Measurements from ENCODE around the gene ADO. TPM values are rescaled to one million over a fixed set of nuclear protein-coding genes. Genes with fewer than 3 reads are reported as not detected.

ADO gene
- total and polyA plus RNA-seq, 2 of the 4 experiments (the other 2 are of a cell fraction): 8.0 to 8.1 TPM

DNA sequence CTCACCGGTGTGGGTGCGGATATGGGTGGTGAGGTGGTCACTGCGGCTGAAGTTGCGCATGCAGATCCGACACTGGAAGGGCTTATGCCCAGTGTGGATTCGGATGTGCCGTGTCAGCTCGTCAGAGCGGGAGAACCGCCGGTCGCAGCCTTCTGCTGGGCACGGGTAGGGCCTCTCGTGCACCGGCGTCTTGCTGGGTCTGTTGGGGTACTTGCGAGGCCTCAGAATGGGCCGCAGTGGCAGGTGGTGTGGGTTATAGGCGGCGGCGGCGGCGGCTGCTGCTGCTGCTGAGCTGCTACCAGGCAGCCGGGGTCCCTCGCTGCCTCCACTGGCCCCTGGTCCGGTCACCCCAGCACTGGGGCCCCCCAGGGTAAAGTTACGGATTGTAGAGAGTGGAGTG is 8.9 kb downstream of the ADO start:
- H2AK5ac ChIP-seq (ENCODE audit: low read depth, low read length): no peak overlapping the region
- no peak overlapping the region for H2BK15ac ChIP-seq (ENCODE audit: low read depth, low read length)
- dilution Hi-C loops (cut with HindIII; ENCODE audit: low sequenced_read_pairs, unreplicated experiment): no loop called here
- TF ChIP-seq MXI1 (IDR thresholded peaks at IDR 0.05; ENCODE audit: borderline replicate concordance, low read depth, low read length) (no peak), RAD21 (IDR thresholded peaks at IDR 0.05; ENCODE audit: low read length) (no peak), RCOR1 (IDR thresholded peaks at IDR 0.05; ENCODE audit: insufficient replicate concordance, low read length) (no peak), CEBPB (IDR thresholded peaks at IDR 0.05; ENCODE audit: low read depth, low read length) (no peak), FOS (IDR thresholded peaks at IDR 0.05; ENCODE audit: low read depth, low read length) (no peak), BHLHE40 (IDR thresholded peaks at IDR 0.05; ENCODE audit: low read depth, low read length) (no peak), POLR2A (IDR thresholded peaks at IDR 0.05; ENCODE audit: low read depth, low read length) (no peak), CHD1 (IDR thresholded peaks at IDR 0.05; ENCODE audit: low read depth, low read length) (no peak), SMC3 (IDR thresholded peaks at IDR 0.05; ENCODE audit: low read depth, low read length) (no peak), NFE2L2 (IDR thresholded peaks at IDR 0.05; ENCODE audit: low read depth, low read length) (no peak), MAFK (IDR thresholded peaks at IDR 0.05; ENCODE audit: low read depth, low read length) (no peak)
- TF ChIP-seq, protein P1, sequence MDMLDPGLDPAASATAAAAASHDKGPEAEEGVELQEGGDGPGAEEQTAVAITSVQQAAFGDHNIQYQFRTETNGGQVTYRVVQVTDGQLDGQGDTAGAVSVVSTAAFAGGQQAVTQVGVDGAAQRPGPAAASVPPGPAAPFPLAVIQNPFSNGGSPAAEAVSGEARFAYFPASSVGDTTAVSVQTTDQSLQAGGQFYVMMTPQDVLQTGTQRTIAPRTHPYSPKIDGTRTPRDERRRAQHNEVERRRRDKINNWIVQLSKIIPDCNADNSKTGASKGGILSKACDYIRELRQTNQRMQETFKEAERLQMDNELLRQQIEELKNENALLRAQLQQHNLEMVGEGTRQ (IDR thresholded peaks at IDR 0.05; ENCODE audit: low read depth, low read length): no peak
- TF ChIP-seq, protein P2, sequence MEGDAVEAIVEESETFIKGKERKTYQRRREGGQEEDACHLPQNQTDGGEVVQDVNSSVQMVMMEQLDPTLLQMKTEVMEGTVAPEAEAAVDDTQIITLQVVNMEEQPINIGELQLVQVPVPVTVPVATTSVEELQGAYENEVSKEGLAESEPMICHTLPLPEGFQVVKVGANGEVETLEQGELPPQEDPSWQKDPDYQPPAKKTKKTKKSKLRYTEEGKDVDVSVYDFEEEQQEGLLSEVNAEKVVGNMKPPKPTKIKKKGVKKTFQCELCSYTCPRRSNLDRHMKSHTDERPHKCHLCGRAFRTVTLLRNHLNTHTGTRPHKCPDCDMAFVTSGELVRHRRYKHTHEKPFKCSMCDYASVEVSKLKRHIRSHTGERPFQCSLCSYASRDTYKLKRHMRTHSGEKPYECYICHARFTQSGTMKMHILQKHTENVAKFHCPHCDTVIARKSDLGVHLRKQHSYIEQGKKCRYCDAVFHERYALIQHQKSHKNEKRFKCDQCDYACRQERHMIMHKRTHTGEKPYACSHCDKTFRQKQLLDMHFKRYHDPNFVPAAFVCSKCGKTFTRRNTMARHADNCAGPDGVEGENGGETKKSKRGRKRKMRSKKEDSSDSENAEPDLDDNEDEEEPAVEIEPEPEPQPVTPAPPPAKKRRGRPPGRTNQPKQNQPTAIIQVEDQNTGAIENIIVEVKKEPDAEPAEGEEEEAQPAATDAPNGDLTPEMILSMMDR (conservative IDR thresholded peaks at IDR 0.05; ENCODE audit: low read depth, low read length): no peak
- peaks cover 25% of the 10 kb centered on the region for H3K27me3 ChIP-seq (ENCODE audit: control insufficient read depth, insufficient read depth, low read length)
- no peak overlapping the region for H4K5ac ChIP-seq (ENCODE audit: low read depth, low read length)
- no peaks in the 10 kb centered on the region for H3K9me1 ChIP-seq (ENCODE audit: insufficient read depth, low read length)
- H3K56ac ChIP-seq (ENCODE audit: extremely low read depth, insufficient read depth, low read length): no peak overlapping the region
- no peak for ATAC-seq (ENCODE audit: low read depth)
- H4K20me1 ChIP-seq (ENCODE audit: insufficient read depth, low read length): peaks cover 14% of the 10 kb centered on the region
- peaks cover 5% of the 10 kb centered on the region; the same call in 1 of the 2 replicates for H3K4me1 ChIP-seq (ENCODE audit: control insufficient read depth, insufficient read depth, low read length)
- no peak overlapping the region for H2BK20ac ChIP-seq (ENCODE audit: low read depth, low read length)
- no TSS peak for BruUV-seq (replicated peaks)
- H4K8ac ChIP-seq (ENCODE audit: low read depth in 2 of 2, low read length in 2 of 2): no peak overlapping the region
- 75% methylated on average over 4 of the region's 27 CpGs; no CpG with 5 or more reads in 1 of the 2 experiments for WGBS, 2 experiments (ENCODE audit: extremely low coverage in 2 of 2, insufficient read length in 1 of 2)
- no peaks in the 10 kb centered on the region for H3K9me3 ChIP-seq (ENCODE audit: control insufficient read depth, insufficient read depth, low read length)
- in situ Hi-C loops (cut with MboI; ENCODE audit: low sequenced_read_pairs): loop anchor here (5.0 to 25.0 kb wide), 4 partner anchors 201 to 776 kb away; partner anchors contain the start of gene RTKN2
- H3K36me3 ChIP-seq (ENCODE audit: control insufficient read depth, insufficient read depth, low read length): no peaks in the 10 kb centered on the region
- H2AFZ ChIP-seq (replicated peaks; ENCODE audit: low read length, poor library complexity): no peak overlapping the region
- intact Hi-C loops (cut with micrococcal nuclease): loop anchor here (5.0 kb wide), 1 partner anchor 334 kb away; no protein-coding TSS in a partner anchor
- POLR2A ChIA-PET (ENCODE audit: unreplicated experiment): interaction anchor here (0.5 kb wide), 1 partner anchor 376 kb away, joined by 3 read pairs; no protein-coding TSS in a partner anchor
- H2AK9ac ChIP-seq (replicated peaks; ENCODE audit: low read depth, low read length, poor library complexity): no peak overlapping the region
- DNase-seq: no peak
- CTCF ChIA-PET: interaction anchor here (0.8 kb wide), 1 partner anchor 203 kb away, joined by 4 read pairs; no protein-coding TSS in a partner anchor
- no peak overlapping the region for H3K14ac ChIP-seq (replicated peaks; ENCODE audit: low read depth, low read length)
- H3K4me2 ChIP-seq (ENCODE audit: low read depth, low read length): no peak overlapping the region
- no peak overlapping the region for H3K23ac ChIP-seq (ENCODE audit: low read depth, low read length)
- H3K4me3 ChIP-seq (ENCODE audit: insufficient read depth, low read depth, low read length): no peak overlapping the region
- peaks cover 0 to 4% of the 10 kb centered on the region in 2 experiments; a peak in 3 of 4 replicates for H3K79me1 ChIP-seq (ENCODE audit: low read depth in 1 of 2, low read length in 2 of 2)
- no peak overlapping the region for H3K4ac ChIP-seq (ENCODE audit: low read depth, low read length)
- H2BK5ac ChIP-seq (ENCODE audit: low read depth, low read length, poor library complexity, severe bottlenecking): no peak overlapping the region
- H3K9ac ChIP-seq (ENCODE audit: low read depth, low read length): no peak overlapping the region
- H3K18ac ChIP-seq (ENCODE audit: low read depth, low read length): no peak overlapping the region
- H2BK120ac ChIP-seq (ENCODE audit: low read depth, low read length): no peak overlapping the region
- H4K91ac ChIP-seq (ENCODE audit: insufficient read depth, low read depth, low read length): no peak overlapping the region
- H3K27ac ChIP-seq (ENCODE audit: insufficient read depth, low read length): no peak overlapping the region

Data from IMR-90 (cell line).